GM10266 (cell line): ENCODE results near the gene PLXNC1.

ENCODE experiments used
- DNase-seq: peaks from one replicate; pipeline ENCODE4 v3.0.0; 2012; ENCODE audit errors: extremely low spot score
- CTCF ChIP-seq: IDR thresholded peaks from 2 replicates; pipeline ENCODE4 v1.5.1; 2012; ENCODE audit warnings: mild to moderate bottlenecking, low read depth; ENCODE audit not compliant: control insufficient read depth, insufficient read depth; ENCODE audit errors: missing control alignments

PLXNC1 gene

GRCh38 chr12:94169495-94169894 lies 21.1 kb downstream of the PLXNC1 start:
- TF ChIP-seq CTCF = no peak
- DNase-seq = no peak

GRCh38 chr12:94169966-94170689 lies 21.8 kb downstream of the PLXNC1 start:
- DNase-seq = no peak
- no peak for TF ChIP-seq CTCF

- no peak for DNase-seq
- TF ChIP-seq CTCF = no peak
Measured at GRCh38 chr12:94170690-94171594, 22.6 kb downstream of the PLXNC1 start.

GRCh38 chr12:94171595-94171930 lies 23.2 kb downstream of the PLXNC1 start:
- no peak for TF ChIP-seq CTCF
- DNase-seq = no peak

- TF ChIP-seq CTCF = no peak
- DNase-seq = no peak
Measured at GRCh38 chr12:94172031-94172430, 23.7 kb downstream of the PLXNC1 start.

GRCh38 chr12:94172973-94173372 lies 24.6 kb downstream of the PLXNC1 start:
- no peak for TF ChIP-seq CTCF
- DNase-seq = no peak
